Tibial nerve (tissue), 3 donors: ENCODE measurements around the gene KCNA3.

ENCODE experiments used
- POLR2A ChIP-seq, 2 donors: fragments of 450-650 bp; IDR thresholded peaks; one replicate each; pipeline ENCODE4 v1.6.1; 2017; ENCODE audit warnings: antibody characterized with exemption in 2 of 2, mild to moderate bottlenecking in 2 of 2, moderate library complexity in 2 of 2
- TF ChIP-seq, protein P1 (sequence below), 5 experiments: fragments of 200-600 bp in 3 of 5; fragments of 450-650 bp in 2 of 5; sonication (generic) in 3 of 5; IDR thresholded peaks; one replicate each; pipeline ENCODE4 v1.5.1; 2016 to 2019; ENCODE audit warnings: antibody characterized with exemption in 5 of 5, mild to moderate bottlenecking in 3 of 5, moderate library complexity in 2 of 5

DNA sequence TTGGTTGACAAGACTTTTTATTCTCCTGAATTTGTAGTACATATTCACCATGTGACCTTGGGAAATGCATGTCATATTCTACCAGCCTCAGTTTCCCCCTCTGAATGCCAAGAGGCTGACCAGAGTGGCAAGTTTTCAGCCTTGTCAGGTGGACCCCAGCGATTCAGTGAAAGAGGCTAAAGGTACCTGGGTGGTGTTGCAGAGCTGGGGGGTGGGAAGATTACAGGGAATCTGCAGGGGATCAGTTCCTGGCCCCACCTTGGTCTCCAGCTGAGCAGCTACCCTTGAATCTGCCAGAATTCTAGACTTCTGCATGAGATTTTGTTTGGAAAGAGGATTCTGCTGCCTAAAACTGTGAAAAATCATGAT lies 40.7 kb downstream of the KCNA3 start:
- TF ChIP-seq, protein P1, sequence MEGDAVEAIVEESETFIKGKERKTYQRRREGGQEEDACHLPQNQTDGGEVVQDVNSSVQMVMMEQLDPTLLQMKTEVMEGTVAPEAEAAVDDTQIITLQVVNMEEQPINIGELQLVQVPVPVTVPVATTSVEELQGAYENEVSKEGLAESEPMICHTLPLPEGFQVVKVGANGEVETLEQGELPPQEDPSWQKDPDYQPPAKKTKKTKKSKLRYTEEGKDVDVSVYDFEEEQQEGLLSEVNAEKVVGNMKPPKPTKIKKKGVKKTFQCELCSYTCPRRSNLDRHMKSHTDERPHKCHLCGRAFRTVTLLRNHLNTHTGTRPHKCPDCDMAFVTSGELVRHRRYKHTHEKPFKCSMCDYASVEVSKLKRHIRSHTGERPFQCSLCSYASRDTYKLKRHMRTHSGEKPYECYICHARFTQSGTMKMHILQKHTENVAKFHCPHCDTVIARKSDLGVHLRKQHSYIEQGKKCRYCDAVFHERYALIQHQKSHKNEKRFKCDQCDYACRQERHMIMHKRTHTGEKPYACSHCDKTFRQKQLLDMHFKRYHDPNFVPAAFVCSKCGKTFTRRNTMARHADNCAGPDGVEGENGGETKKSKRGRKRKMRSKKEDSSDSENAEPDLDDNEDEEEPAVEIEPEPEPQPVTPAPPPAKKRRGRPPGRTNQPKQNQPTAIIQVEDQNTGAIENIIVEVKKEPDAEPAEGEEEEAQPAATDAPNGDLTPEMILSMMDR (IDR thresholded peaks at IDR 0.05) = no peak
- no peak for TF ChIP-seq POLR2A (IDR thresholded peaks at IDR 0.05)
